ENCODE results near the gene ATF6. TPM values are rescaled to one million over a fixed set of nuclear protein-coding genes. Genes with fewer than 3 reads are reported as not detected.

Gene ATF6
- total and polyA plus RNA-seq, 9 of the 15 experiments (the other 6 are each of a cell fraction or from before 2014, with no cell fraction given): 11.7 to 32.4 (median 20.4) TPM

DNA sequence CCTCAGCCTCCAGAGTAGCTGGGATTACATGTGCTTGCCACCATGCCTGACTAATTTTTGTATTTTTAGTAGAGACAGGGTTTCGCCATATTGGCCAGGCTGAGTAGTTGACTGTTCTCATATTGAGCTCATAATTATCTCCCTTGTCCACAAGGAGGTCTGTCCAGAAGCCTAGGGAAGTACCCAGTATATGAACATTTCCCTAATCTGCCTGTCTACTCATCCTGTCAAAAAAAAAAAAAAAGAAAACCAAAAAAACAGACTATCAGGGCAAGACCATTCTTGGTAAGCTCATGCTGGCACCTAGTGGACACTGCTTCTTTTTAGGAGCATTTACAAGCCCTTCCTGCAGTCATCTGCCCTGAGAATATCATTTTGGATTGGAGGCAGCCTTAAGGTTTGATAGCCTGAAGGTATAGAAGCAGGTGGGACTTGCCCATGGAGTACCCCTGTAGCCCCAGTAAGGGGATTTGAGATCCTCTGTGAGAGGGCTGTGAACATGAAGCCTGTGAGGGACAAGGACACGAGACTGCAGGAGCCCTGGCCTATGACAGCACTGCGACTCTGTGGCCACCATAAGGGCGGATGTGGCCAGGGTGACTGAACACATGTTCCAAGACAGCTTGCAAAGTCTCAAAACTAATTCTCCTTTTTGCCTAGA is 27.4 kb upstream of the ATF6 start (continued):
- TF ChIP-seq, protein P1, sequence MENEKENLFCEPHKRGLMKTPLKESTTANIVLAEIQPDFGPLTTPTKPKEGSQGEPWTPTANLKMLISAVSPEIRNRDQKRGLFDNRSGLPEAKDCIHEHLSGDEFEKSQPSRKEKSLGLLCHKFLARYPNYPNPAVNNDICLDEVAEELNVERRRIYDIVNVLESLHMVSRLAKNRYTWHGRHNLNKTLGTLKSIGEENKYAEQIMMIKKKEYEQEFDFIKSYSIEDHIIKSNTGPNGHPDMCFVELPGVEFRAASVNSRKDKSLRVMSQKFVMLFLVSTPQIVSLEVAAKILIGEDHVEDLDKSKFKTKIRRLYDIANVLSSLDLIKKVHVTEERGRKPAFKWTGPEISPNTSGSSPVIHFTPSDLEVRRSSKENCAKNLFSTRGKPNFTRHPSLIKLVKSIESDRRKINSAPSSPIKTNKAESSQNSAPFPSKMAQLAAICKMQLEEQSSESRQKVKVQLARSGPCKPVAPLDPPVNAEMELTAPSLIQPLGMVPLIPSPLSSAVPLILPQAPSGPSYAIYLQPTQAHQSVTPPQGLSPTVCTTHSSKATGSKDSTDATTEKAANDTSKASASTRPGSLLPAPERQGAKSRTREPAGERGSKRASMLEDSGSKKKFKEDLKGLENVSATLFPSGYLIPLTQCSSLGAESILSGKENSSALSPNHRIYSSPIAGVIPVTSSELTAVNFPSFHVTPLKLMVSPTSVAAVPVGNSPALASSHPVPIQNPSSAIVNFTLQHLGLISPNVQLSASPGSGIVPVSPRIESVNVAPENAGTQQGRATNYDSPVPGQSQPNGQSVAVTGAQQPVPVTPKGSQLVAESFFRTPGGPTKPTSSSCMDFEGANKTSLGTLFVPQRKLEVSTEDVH (IDR thresholded peaks at IDR 0.05; ENCODE audit: low read depth, partially characterized antibody): peak; percentile 69
- peak; percentile 94 to 95 for TF ChIP-seq RAD21 (CRISPR knock-in tag; conservative IDR thresholded peaks at IDR 0.05 in 1 of 2, IDR thresholded peaks at IDR 0.05 in 1 of 2)
- TF ChIP-seq, protein P2, sequence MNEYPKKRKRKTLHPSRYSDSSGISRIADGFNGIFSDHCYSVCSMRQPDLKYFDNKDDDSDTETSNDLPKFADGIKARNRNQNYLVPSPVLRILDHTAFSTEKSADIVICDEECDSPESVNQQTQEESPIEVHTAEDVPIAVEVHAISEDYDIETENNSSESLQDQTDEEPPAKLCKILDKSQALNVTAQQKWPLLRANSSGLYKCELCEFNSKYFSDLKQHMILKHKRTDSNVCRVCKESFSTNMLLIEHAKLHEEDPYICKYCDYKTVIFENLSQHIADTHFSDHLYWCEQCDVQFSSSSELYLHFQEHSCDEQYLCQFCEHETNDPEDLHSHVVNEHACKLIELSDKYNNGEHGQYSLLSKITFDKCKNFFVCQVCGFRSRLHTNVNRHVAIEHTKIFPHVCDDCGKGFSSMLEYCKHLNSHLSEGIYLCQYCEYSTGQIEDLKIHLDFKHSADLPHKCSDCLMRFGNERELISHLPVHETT (CRISPR knock-in tag; conservative IDR thresholded peaks at IDR 0.05 in 1 of 2, IDR thresholded peaks at IDR 0.05 in 1 of 2): peak in 1 of 2 experiments; percentile 58; a peak in 1 of 4 replicates
- TF ChIP-seq, protein P3, sequence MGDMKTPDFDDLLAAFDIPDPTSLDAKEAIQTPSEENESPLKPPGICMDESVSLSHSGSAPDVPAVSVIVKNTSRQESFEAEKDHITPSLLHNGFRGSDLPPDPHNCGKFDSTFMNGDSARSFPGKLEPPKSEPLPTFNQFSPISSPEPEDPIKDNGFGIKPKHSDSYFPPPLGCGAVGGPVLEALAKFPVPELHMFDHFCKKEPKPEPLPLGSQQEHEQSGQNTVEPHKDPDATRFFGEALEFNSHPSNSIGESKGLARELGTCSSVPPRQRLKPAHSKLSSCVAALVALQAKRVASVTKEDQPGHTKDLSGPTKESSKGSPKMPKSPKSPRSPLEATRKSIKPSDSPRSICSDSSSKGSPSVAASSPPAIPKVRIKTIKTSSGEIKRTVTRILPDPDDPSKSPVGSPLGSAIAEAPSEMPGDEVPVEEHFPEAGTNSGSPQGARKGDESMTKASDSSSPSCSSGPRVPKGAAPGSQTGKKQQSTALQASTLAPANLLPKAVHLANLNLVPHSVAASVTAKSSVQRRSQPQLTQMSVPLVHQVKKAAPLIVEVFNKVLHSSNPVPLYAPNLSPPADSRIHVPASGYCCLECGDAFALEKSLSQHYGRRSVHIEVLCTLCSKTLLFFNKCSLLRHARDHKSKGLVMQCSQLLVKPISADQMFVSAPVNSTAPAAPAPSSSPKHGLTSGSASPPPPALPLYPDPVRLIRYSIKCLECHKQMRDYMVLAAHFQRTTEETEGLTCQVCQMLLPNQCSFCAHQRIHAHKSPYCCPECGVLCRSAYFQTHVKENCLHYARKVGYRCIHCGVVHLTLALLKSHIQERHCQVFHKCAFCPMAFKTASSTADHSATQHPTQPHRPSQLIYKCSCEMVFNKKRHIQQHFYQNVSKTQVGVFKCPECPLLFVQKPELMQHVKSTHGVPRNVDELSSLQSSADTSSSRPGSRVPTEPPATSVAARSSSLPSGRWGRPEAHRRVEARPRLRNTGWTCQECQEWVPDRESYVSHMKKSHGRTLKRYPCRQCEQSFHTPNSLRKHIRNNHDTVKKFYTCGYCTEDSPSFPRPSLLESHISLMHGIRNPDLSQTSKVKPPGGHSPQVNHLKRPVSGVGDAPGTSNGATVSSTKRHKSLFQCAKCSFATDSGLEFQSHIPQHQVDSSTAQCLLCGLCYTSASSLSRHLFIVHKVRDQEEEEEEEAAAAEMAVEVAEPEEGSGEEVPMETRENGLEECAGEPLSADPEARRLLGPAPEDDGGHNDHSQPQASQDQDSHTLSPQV (IDR thresholded peaks at IDR 0.05): 0 out of 2 replicates have a peak, but pooled peaks have one; percentile 46
- no peak for TF ChIP-seq ZNF764 (CRISPR knock-in tag; IDR thresholded peaks at IDR 0.05; ENCODE audit: low read depth)
- 0 out of 2 replicates have a peak, but pooled peaks have one; percentile 68 for TF ChIP-seq MTA1 (IDR thresholded peaks at IDR 0.05; ENCODE audit: borderline replicate concordance)
- no peak for TF ChIP-seq SMAD3 (CRISPR knock-in tag; conservative IDR thresholded peaks at IDR 0.05)
- TF ChIP-seq JUND (IDR thresholded peaks at IDR 0.05; ENCODE audit: borderline replicate concordance, low read depth, low read length): peak; percentile 60; the same call in 1 of the 2 replicates
- peak; percentile 53; the same call in 1 of the 3 replicates for TF ChIP-seq JUND (tag; IDR thresholded peaks at IDR 0.05; ENCODE audit: borderline replicate concordance, low read depth, low read length)
- TF ChIP-seq, protein P4, sequence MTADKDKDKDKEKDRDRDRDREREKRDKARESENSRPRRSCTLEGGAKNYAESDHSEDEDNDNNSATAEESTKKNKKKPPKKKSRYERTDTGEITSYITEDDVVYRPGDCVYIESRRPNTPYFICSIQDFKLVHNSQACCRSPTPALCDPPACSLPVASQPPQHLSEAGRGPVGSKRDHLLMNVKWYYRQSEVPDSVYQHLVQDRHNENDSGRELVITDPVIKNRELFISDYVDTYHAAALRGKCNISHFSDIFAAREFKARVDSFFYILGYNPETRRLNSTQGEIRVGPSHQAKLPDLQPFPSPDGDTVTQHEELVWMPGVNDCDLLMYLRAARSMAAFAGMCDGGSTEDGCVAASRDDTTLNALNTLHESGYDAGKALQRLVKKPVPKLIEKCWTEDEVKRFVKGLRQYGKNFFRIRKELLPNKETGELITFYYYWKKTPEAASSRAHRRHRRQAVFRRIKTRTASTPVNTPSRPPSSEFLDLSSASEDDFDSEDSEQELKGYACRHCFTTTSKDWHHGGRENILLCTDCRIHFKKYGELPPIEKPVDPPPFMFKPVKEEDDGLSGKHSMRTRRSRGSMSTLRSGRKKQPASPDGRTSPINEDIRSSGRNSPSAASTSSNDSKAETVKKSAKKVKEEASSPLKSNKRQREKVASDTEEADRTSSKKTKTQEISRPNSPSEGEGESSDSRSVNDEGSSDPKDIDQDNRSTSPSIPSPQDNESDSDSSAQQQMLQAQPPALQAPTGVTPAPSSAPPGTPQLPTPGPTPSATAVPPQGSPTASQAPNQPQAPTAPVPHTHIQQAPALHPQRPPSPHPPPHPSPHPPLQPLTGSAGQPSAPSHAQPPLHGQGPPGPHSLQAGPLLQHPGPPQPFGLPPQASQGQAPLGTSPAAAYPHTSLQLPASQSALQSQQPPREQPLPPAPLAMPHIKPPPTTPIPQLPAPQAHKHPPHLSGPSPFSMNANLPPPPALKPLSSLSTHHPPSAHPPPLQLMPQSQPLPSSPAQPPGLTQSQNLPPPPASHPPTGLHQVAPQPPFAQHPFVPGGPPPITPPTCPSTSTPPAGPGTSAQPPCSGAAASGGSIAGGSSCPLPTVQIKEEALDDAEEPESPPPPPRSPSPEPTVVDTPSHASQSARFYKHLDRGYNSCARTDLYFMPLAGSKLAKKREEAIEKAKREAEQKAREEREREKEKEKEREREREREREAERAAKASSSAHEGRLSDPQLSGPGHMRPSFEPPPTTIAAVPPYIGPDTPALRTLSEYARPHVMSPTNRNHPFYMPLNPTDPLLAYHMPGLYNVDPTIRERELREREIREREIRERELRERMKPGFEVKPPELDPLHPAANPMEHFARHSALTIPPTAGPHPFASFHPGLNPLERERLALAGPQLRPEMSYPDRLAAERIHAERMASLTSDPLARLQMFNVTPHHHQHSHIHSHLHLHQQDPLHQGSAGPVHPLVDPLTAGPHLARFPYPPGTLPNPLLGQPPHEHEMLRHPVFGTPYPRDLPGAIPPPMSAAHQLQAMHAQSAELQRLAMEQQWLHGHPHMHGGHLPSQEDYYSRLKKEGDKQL (CRISPR knock-in tag; IDR thresholded peaks at IDR 0.05; ENCODE audit: borderline replicate concordance): no peak
- peak; percentile 39 for TF ChIP-seq TBP (optimal IDR thresholded peaks at IDR 0.05; ENCODE audit: low read depth, low read length)
